Liver (tissue), 3 donors: ENCODE measurements around the gene ARL9.

Experiments
- FOXA2 ChIP-seq: IDR thresholded peaks from 2 replicates; pipeline ENCODE4 v1.6.1; 2016; ENCODE audit warnings: antibody characterized with exemption
- GABPA ChIP-seq, 2 donors: IDR thresholded peaks in 1 of 2; conservative IDR thresholded peaks in 1 of 2; 2 replicates each; pipeline ENCODE4 v1.6.1; 2016; ENCODE audit warnings: antibody characterized with exemption in 2 of 2, mild to moderate bottlenecking in 1 of 2, moderate library complexity in 1 of 2
- JUND ChIP-seq, 2 donors: IDR thresholded peaks; 2 replicates each; pipeline ENCODE4 v1.6.1; 2016; ENCODE audit warnings: antibody characterized with exemption in 2 of 2
- RAD21 ChIP-seq, 2 donors: IDR thresholded peaks; 2 replicates each; pipeline ENCODE4 v1.6.1; 2016; ENCODE audit warnings: antibody characterized with exemption in 2 of 2, mild to moderate bottlenecking in 2 of 2
- RXRA ChIP-seq, 2 donors: IDR thresholded peaks; 2 replicates each; pipeline ENCODE4 v1.6.1; 2017 to 2018; ENCODE audit warnings: antibody characterized with exemption in 2 of 2, mild to moderate bottlenecking in 1 of 2
- SP1 ChIP-seq: IDR thresholded peaks from 2 replicates; pipeline ENCODE4 v1.6.1; 2018; ENCODE audit warnings: antibody characterized with exemption, mild to moderate bottlenecking
- TAF1 ChIP-seq: conservative IDR thresholded peaks from 2 replicates; pipeline ENCODE4 v1.6.1; 2016; ENCODE audit warnings: antibody characterized with exemption, mild to moderate bottlenecking
- ZBTB33 ChIP-seq: IDR thresholded peaks from 2 replicates; pipeline ENCODE4 v1.6.1; 2016; ENCODE audit warnings: antibody characterized with exemption
- TF ChIP-seq, protein P1 (sequence below): fragments of 150-350 bp; IDR thresholded peaks from 2 replicates; pipeline ENCODE4 v1.5.1; 2017; ENCODE audit warnings: improper control_type of control experiment, low read depth, low read length; ENCODE audit not compliant: missing input control
- TF ChIP-seq, protein P2 (sequence below): IDR thresholded peaks from 2 replicates; pipeline ENCODE4 v1.6.1; 2016; ENCODE audit warnings: antibody characterized with exemption
- TF ChIP-seq, protein P3 (sequence below): IDR thresholded peaks from 2 replicates; pipeline ENCODE4 v1.6.1; 2016; ENCODE audit warnings: antibody characterized with exemption, mild to moderate bottlenecking
- TF ChIP-seq, protein P4 (sequence below): IDR thresholded peaks from 2 replicates; pipeline ENCODE4 v1.6.1; 2016; ENCODE audit warnings: antibody characterized with exemption
- donor health status: healthy.
- donor health status: healthy.

DNA sequence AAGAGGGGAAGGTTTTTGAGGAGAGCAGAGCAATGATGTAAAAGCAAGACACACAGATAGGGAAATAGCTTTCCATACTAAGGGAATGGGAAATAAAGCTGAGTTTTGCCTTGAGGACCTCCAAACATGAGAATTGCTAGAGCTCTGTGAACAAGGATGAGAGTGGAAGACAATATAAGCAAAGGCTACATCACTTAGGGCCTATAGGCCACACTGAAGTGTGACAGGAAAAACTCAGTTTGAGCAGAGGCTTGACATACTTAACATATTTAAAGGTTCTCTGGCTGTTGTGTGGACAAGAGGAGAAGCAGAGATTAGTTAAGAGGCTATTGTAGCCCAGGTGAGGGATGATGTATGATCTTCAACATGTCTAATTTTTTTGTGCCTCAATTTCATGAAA lies 43.4 kb upstream of the ARL9 start:
- TF ChIP-seq, protein P1, sequence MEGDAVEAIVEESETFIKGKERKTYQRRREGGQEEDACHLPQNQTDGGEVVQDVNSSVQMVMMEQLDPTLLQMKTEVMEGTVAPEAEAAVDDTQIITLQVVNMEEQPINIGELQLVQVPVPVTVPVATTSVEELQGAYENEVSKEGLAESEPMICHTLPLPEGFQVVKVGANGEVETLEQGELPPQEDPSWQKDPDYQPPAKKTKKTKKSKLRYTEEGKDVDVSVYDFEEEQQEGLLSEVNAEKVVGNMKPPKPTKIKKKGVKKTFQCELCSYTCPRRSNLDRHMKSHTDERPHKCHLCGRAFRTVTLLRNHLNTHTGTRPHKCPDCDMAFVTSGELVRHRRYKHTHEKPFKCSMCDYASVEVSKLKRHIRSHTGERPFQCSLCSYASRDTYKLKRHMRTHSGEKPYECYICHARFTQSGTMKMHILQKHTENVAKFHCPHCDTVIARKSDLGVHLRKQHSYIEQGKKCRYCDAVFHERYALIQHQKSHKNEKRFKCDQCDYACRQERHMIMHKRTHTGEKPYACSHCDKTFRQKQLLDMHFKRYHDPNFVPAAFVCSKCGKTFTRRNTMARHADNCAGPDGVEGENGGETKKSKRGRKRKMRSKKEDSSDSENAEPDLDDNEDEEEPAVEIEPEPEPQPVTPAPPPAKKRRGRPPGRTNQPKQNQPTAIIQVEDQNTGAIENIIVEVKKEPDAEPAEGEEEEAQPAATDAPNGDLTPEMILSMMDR, result no peak
- TF ChIP-seq, protein P2, sequence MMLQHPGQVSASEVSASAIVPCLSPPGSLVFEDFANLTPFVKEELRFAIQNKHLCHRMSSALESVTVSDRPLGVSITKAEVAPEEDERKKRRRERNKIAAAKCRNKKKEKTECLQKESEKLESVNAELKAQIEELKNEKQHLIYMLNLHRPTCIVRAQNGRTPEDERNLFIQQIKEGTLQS, result no peak
- no peak for TF ChIP-seq GABPA (IDR thresholded peaks at IDR 0.05 in 1 of 2, conservative IDR thresholded peaks at IDR 0.05 in 1 of 2)
- no peak for TF ChIP-seq RXRA (IDR thresholded peaks at IDR 0.05)
- TF ChIP-seq, protein P3, sequence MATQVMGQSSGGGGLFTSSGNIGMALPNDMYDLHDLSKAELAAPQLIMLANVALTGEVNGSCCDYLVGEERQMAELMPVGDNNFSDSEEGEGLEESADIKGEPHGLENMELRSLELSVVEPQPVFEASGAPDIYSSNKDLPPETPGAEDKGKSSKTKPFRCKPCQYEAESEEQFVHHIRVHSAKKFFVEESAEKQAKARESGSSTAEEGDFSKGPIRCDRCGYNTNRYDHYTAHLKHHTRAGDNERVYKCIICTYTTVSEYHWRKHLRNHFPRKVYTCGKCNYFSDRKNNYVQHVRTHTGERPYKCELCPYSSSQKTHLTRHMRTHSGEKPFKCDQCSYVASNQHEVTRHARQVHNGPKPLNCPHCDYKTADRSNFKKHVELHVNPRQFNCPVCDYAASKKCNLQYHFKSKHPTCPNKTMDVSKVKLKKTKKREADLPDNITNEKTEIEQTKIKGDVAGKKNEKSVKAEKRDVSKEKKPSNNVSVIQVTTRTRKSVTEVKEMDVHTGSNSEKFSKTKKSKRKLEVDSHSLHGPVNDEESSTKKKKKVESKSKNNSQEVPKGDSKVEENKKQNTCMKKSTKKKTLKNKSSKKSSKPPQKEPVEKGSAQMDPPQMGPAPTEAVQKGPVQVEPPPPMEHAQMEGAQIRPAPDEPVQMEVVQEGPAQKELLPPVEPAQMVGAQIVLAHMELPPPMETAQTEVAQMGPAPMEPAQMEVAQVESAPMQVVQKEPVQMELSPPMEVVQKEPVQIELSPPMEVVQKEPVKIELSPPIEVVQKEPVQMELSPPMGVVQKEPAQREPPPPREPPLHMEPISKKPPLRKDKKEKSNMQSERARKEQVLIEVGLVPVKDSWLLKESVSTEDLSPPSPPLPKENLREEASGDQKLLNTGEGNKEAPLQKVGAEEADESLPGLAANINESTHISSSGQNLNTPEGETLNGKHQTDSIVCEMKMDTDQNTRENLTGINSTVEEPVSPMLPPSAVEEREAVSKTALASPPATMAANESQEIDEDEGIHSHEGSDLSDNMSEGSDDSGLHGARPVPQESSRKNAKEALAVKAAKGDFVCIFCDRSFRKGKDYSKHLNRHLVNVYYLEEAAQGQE, result no peak
- TF ChIP-seq, protein P4, sequence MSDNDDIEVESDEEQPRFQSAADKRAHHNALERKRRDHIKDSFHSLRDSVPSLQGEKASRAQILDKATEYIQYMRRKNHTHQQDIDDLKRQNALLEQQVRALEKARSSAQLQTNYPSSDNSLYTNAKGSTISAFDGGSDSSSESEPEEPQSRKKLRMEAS, result no peak
- TF ChIP-seq RAD21 (IDR thresholded peaks at IDR 0.05), result no peak
- TF ChIP-seq ZBTB33, result no peak
- no peak for TF ChIP-seq SP1
- TF ChIP-seq TAF1, result no peak
- TF ChIP-seq JUND (IDR thresholded peaks at IDR 0.05), result no peak
- no peak for TF ChIP-seq FOXA2
